Right renal pelvis (tissue), 4 donors: ENCODE data around the gene TSPOAP1. TPM values are rescaled to one million over a fixed set of nuclear protein-coding genes. Genes with fewer than 3 reads are reported as not detected.

ENCODE experiments used
- DNase-seq, 4 donors: peaks; one replicate each; pipeline ENCODE4 v3.0.0-alpha.2; 2013; ENCODE audit warnings: low read depth in 4 of 4, low spot score in 3 of 4, missing footprints in 1 of 4
- polyA plus RNA-seq, 4 donors: library from polyadenylated mRNA; unstranded; fragments of 120-200 nt; gene quantifications; one replicate each; pipeline ENCODE4 v1.2.1, GENCODE V29; 2013; ENCODE audit not compliant: insufficient read length in 4 of 4

The TSPOAP1 gene
- polyA plus RNA-seq, 4 donors: 43.2 to 51.4 (median 47.0) TPM

DNA sequence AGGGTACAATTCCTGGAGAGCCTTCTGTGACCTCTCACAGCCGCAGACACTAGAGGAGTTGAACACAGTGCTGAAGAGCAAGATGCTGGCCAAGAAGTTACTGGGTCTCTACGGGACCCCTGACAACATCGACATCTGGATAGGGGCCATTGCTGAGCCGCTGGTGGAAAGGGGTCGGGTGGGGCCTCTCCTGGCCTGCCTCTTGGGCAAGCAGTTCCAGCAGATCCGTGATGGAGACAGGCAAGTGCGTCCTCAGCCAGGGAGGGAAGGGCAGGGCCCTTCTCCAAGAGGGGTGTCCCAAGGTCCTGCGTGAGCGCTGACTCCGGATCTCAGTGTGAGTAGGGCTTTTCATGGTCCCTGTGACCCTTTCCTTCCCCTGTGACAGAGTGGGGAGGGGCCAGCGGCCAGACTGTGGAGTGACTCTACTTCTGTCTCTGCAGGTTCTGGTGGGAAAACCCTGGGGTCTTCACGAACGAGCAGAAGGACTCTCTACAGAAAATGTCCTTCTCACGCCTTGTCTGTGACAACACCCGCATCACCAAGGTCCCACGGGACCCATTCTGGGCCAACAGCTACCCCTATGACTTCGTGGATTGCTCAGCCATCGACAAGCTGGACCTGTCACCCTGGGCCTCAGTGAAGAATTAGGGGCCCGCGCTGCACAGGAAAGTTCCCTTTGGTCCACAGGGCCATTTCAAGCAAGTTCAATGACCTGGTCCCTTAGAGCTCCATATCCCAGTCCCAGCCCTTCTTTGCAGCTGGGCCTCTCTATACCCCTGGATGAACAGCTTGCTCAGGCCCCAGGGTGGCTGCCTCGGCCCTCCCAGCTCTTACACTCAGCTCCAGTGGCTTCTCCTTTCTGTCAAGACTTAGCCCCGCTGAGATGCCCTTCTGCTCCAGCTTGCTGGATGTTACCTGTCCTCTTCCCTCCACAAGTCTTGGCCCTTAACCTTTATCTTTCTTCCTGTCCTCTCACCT, 61.0 kb downstream of the TSPOAP1 start:
- no peak for DNase-seq

DNA sequence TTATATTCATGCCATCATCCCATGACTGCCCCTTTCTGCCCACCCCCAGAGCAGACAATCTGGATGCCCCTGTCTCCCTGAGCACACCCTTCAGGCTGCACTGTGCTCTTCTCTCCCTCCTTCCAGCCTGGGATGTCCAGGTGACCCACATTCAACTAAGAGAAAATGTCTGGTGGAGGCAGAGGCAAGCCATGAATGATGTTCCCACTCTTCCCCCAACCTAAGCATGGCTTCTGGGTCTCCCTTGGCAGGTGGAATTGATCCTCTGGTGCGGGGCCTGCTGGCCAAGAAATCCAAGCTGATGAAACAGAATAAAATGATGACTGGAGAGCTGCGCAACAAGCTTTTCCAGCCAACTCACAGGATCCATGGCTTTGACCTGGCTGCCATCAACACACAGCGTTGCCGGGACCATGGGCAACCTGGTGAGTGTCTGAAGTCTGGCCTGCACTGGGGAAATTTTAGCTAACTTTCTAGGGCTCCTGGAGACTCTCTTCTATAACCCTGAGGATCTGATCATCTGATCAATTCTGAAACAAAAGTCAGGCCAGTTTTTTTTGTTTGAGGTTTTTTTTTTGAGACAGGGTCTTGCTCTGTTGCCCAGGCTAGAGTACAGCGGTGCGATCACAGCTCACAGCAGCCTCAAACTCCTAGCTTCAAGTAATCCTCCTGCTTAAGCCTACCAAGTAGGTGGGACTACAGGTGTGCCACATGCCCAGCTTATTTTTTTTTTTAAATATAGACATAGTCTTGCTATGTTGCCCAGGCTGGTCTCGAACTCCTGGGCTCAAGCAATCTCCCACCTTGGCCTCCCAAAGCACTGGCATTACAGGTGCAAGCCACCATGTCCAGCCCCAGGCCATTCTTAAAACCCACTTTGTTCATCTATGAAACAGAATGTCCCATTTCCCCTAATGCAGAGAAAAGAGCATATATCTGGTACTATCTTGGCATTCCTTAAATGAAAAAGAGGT, 62.4 kb downstream of the TSPOAP1 start:
- DNase-seq: no peak

- DNase-seq: no peak
Observed at GRCh38 chr17:58265271-58265670, 63.3 kb downstream of the TSPOAP1 start.

DNA sequence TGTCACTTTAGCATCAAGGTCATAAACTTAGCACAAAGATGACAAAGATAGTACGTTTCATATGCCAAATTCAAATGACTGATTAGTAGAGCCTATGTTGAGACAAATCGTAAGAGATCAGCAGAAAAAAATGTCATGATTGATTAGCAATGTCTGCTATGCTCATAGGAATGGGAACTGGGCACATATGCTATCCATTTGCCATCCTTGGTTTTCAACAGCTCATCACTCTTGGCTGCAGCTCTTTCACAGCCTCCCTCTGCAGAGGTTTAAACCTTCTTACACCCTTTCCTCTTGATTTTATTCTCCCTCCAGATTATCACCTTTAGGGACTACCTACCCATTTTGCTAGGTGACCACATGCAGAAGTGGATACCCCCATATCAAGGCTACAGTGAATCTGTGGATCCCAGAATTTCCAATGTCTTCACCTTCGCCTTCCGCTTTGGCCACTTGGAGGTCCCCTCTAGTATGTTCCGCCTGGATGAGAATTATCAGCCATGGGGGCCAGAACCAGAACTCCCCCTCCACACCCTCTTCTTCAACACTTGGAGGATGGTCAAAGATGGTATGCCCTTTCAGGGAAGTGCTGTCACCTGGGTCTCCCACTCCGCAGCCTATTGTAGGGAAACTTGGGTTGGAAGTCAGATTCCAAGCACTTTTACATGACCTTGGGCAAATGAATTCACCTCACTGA, 64.0 kb downstream of the TSPOAP1 start:
- no peak for DNase-seq

GRCh38 chr17:58263773-58264172, 64.8 kb downstream of the TSPOAP1 start:
- no peak for DNase-seq

DNA sequence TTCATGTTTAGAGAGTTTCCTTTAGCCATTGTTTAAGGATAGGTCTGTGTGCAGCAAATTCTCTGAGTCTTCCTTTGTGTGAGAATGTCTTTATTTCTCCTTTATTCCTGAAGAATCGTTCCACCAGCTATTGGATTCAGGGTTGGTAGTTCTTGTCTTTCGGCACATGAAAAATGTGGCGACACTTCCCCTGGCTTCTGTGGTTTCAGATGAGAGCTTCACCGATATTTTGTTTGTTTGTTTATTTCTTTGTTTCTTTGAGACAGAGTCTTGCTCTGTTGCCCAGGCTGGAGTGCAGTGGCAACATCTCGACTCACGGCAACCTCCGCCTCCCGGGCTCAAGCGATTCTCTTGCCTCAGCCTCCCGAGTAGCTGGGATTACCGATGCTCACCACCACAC, 66.4 kb downstream of the TSPOAP1 start:
- DNase-seq: no peak

GRCh38 chr17:58254803-58255202, 73.8 kb downstream of the TSPOAP1 start:
- DNase-seq: no peak

DNA sequence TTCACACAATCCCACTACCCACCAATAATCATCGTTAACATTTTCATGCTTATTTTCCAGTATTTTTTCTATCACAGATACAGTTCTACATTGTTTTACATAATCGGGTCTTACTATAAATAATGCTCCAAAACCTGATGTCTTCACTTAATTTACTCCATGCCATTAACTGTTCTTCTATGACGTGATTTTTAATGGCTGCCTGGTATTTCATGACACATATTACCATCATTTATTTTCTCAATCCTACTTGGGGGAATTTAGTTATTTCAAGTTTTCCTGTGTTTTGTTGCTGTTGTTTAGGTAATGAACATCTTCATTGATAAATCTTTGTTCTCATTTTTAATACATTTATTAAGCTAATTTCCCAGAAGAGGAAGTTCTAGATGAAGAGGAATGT, 75.5 kb downstream of the TSPOAP1 start:
- DNase-seq: no peak

GRCh38 chr17:58252141-58252540, 76.5 kb downstream of the TSPOAP1 start:
- no peak for DNase-seq

Other genes starting within 250 kb of the TSPOAP1 start
- 10 to 100 TPM; 71.3 to 81.7 (median 79.8) TPM for gene DYNLL2, start 245.4 kb downstream of the TSPOAP1 start, polyA plus RNA-seq
- gene OR4D1, start 180.4 kb downstream of the TSPOAP1 start, polyA plus RNA-seq: under 1 TPM in 1 of 4 donors, not detected in 3; 0.04 TPM
- not detected for gene OR4D2, start 161.8 kb downstream of the TSPOAP1 start, polyA plus RNA-seq
- 1 to 10 TPM in 1 of 4 donors, under 1 TPM in 3; 0.50 to 1.3 (median 0.86) TPM for gene EPX, start 136.1 kb downstream of the TSPOAP1 start, polyA plus RNA-seq
- 10 to 100 TPM; 35.7 to 41.4 (median 39.8) TPM for gene MKS1, start 109.5 kb downstream of the TSPOAP1 start, polyA plus RNA-seq
- gene LPO, start 90.2 kb downstream of the TSPOAP1 start, polyA plus RNA-seq: under 1 TPM in 3 of 4 donors, not detected in 1; 0.10 to 0.29 (median 0.14) TPM
- gene MPO, start 47.9 kb downstream of the TSPOAP1 start, polyA plus RNA-seq: 1 to 10 TPM; 1.9 to 6.6 (median 4.9) TPM
- gene SUPT4H1, start 23.4 kb upstream of the TSPOAP1 start, polyA plus RNA-seq: 100 to 1,000 TPM; 127 to 145 (median 139) TPM
- gene RNF43, start 88.7 kb upstream of the TSPOAP1 start, polyA plus RNA-seq: 10 to 100 TPM; 11.6 to 14.8 (median 13.6) TPM
- gene HSF5, start 159.6 kb upstream of the TSPOAP1 start, polyA plus RNA-seq: under 1 TPM; 0.27 to 0.53 (median 0.36) TPM
- gene MTMR4, start 185.8 kb upstream of the TSPOAP1 start, polyA plus RNA-seq: 10 to 100 TPM; 44.5 to 53.0 (median 45.1) TPM